NT2/D1 (cell line): Measurements from ENCODE around the gene FAM199X.

Experiments used
- SUZ12 ChIP-seq: IDR thresholded peaks from 2 replicates; pipeline ENCODE4 v1.6.1; 2011; ENCODE audit not compliant: insufficient read length, insufficient read depth; ENCODE audit errors: extremely low read depth
- ZNF274 ChIP-seq: IDR thresholded peaks from 2 replicates; pipeline ENCODE4 v1.6.1; 2011; ENCODE audit warnings: mild to moderate bottlenecking, low read depth, low read length

DNA sequence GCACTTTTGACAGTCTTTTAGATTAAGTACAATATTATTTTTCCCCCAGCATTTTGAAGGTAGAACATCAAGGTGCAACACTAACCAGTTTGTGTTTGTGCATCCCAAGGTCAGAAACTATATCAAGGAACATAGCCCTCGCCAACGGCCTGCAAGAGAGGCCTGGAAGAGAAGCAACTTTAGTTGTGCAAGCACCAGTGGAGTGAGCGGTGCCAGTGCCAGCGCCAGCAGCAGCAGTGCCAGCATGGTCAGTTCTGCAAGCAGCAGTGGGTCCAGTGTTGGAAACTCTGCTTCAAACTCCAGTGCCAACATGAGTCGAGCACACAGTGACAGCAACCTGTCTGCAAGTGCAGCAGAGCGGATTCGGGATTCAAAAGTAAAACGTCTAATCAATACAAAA lies 21.7 kb downstream of the FAM199X start:
- TF ChIP-seq ZNF274 (no peak), SUZ12 (no peak)
